Left ventricle myocardium superior (tissue), 1 donor: ENCODE data around the gene USP10. TPM values are rescaled to one million over a fixed set of nuclear protein-coding genes. Genes with fewer than 3 reads are reported as not detected.
"Not testable (repeated sequence)": the region's sequence is repeated elsewhere in the genome, so short reads cannot be mapped to it uniquely, and the experiment has no call there.

Source experiments
- ATAC-seq: fragments of 200-7000 bp; cut with Tn5 transposase; one replicate; pipeline ENCODE4 v1.9.1; 2020; ENCODE audit warnings: mild to moderate bottlenecking, moderate library complexity
- DNase-seq: peaks from one replicate; pipeline ENCODE4 v3.0.0-alpha.2; 2020
- intact Hi-C: fragments of 100-400 bp; cut with micrococcal nuclease; formaldehyde crosslinking; loops from one replicate; pipeline ENCODE4 v1.11.0; 2022
- total RNA-seq: library from RNA; stranded (reverse); fragmentation: NEBNext Ultra II Directional; extraction: Animal tissue kit (Norgen Biotek cat#: 25700); gene quantifications from one replicate; pipeline ENCODE4 v1.2.1, GENCODE V29; 2021
- donor health status: DM: no; HTN: yes; CAD: no; lungs with severe emphysema.

Gene USP10
- total RNA-seq, 1 donor from 2014 or later = 74.5 TPM

GRCh38 chr16:84720177-84720579 lies 20.4 kb downstream of the USP10 start:
- DNase-seq = no peak
- intact Hi-C loops = loop anchor here (10.0 kb wide), 2 partner anchors 95 to 205 kb away; no protein-coding TSS in a partner anchor
- no peak for ATAC-seq

DNA sequence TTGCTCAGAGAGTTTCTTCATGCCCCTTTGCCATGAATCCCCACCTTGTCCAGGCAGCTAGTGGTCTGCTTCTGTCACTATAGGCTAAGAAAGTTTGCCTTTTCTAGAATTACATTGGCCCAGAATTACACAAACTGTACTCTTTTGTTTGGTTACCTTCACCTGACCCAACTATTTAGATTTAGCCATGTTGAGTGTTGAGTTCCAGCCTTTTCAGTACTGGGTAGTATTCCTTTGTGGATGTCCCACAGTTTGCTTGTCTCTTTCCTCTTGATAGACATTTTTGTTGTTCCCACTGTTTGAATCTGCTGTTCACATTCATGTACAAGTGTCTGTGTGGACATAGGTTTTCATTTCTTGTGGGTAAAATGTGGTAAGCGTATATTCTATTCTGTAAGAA lies 22.3 kb downstream of the USP10 start:
- no peak for DNase-seq
- intact Hi-C loops = loop anchor here (10.0 kb wide), 2 partner anchors 97 to 207 kb away; no protein-coding TSS in a partner anchor

GRCh38 chr16:84723906-84724305 lies 24.1 kb downstream of the USP10 start:
- intact Hi-C loops = loop anchor here (10.0 kb wide), 2 partner anchors 99 to 209 kb away; no protein-coding TSS in a partner anchor
- no peak for ATAC-seq
- no peak for DNase-seq

More for the DNA sequence above, 22.3 kb downstream of the USP10 start:
- no peak for ATAC-seq

DNA sequence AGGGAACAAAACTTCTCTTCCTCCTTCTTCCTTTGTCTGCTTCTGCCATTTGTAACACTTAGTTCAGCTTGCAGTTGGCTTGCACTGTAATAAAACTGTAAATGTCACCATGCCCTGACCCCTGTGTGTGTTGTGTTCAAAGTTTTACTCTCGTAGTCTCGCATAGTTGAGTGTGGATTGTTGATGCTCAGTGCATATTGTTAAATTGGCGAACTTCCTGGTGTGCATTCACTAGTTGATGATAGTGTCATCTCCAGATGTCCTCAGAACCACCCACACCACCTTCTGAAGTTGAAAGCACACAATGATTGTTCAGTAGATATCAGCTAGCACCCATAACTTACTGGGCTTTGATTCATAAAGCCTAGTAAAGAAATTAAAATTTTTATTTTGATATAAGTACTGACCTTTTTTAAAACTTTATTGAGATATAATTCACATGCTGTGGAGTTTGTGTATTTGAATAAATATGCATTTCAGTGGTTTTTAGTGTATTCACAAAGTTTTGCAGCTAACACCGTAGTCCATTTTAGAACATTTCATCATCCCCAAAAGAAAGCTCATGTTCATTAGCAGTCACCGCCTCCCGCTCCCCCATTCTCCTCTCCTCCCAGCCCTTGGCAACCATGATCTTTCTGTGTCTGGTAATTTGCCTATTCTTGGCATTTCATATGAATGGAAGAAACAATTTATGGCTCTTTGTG lies 25.0 kb downstream of the USP10 start:
- ATAC-seq = no peak
- intact Hi-C loops = loop anchor here (5.0 to 10.0 kb wide), 3 partner anchors 52 to 210 kb away; no protein-coding TSS in a partner anchor

DNA sequence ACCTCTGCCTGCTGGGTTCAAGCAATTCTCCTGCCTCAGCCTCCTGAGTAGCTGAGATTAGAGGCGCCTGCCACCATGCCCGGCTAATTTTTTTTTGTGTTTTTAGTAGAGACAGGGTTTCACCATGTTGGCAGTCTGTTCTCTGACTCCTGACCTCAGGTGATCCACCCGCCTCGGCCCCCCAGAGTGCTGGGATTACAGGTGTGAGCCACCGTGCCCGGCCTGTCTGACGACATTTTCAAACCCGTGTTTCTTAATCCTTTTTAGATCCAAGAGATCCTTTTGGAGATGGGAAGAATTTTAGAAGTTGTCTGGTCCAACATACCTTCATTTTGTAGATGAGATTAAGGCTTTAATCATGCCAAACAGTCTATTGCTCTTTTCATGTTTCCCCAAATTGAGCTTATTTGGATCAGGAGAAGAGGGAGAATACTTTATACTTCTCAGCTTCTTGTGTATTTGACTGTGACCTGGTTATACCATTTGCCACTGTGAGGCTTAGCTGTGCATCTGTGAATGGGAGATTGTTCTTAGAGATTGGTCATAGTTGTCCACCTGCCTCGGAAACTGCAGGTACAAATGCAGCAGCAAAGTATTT lies 25.8 kb downstream of the USP10 start:
- intact Hi-C loops = loop anchor here (5.0 to 10.0 kb wide), 3 partner anchors 53 to 211 kb away; no protein-coding TSS in a partner anchor
- DNase-seq (no peak), ATAC-seq (peak; percentile 2)

More for the DNA sequence above, 25.0 kb downstream of the USP10 start:
- DNase-seq = no peak

DNA sequence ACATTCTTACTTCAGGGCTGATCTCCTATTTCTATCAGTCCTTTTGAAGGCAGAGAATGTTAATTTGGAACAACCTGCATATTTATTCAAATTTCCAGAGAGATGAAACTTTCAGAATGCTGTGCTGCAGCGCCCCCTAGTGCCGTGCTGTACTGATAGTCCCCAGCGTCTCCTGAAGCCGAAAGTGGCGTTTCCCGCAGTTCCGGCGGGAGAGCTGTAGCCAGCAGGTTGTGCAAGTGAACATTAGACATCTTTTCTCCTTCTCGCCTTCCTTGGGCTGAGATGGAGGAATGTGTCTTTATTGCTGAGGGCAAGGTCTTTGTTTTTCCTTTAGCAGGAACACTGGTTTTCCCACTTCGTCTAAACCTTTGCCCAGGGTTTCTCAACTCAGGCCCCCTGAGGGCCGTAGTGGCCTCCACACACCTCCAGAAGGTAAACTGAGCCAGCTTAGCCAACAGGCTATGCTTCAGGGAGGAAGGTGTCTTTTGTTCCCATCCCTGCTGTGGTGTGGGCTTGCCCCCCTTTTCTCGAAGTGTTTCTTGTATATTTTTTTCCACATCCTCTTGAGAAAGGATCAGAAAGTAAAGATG lies 26.4 kb downstream of the USP10 start:
- ATAC-seq (peak; percentile 82), DNase-seq (peak; percentile 96)
- intact Hi-C loops = loop anchor here (5.0 to 10.0 kb wide), 3 partner anchors 54 to 211 kb away; no protein-coding TSS in a partner anchor

DNA sequence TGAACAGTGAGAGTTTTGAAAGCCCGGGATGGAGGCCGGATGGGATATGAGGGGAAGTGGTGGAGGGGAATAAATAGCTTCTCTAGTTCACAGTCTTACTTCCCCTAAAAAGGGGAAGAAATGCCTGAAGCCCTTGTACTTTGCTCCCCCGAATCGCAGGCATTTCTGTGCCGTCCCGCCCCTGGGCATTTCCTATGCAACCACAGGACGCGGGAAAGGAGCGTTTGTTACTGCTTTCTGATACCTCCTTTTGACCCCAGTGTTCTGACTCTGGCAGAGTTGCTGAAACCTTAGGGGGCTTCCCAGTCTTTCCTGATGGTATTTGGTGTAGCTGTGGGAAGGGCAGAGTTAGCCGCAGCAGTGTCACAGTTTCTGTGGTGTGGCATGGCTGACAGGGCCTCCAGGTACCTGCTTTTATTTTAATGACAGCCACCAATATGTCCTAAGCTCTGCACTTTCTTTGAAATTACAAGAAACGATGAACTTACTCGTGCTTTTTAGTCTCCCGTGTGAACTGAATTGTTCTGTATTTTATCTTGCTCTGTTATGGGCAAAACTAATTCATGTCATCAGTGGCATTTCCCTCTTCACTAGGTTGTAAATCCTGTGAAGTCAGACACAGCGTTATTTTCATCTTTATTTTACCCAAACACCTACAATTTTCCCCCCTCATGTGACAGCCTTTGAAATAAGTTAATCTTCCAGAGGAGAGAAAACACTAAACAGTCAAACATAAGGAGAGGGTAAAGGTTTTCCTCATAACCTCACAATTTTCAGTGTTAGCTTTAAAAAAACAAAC lies 27.1 kb downstream of the USP10 start:
- ATAC-seq (peak; percentile 40), DNase-seq (peak; percentile 44)
- intact Hi-C loops = loop anchor here (5.0 to 10.0 kb wide), 3 partner anchors 55 to 212 kb away; no protein-coding TSS in a partner anchor

- intact Hi-C loops = loop anchor here (5.0 to 10.0 kb wide), 3 partner anchors 57 to 214 kb away; no protein-coding TSS in a partner anchor
- ATAC-seq (no peak), DNase-seq (no peak)
These were observed 29.1 kb downstream of the USP10 start for GRCh38 chr16:84728853-84729424.

- intact Hi-C loops = loop anchor here (5.0 to 10.0 kb wide), 3 partner anchors 58 to 215 kb away; no protein-coding TSS in a partner anchor
- DNase-seq (no peak), ATAC-seq (peak; percentile 15)
These were observed 30.0 kb downstream of the USP10 start for GRCh38 chr16:84729716-84730320.

DNA sequence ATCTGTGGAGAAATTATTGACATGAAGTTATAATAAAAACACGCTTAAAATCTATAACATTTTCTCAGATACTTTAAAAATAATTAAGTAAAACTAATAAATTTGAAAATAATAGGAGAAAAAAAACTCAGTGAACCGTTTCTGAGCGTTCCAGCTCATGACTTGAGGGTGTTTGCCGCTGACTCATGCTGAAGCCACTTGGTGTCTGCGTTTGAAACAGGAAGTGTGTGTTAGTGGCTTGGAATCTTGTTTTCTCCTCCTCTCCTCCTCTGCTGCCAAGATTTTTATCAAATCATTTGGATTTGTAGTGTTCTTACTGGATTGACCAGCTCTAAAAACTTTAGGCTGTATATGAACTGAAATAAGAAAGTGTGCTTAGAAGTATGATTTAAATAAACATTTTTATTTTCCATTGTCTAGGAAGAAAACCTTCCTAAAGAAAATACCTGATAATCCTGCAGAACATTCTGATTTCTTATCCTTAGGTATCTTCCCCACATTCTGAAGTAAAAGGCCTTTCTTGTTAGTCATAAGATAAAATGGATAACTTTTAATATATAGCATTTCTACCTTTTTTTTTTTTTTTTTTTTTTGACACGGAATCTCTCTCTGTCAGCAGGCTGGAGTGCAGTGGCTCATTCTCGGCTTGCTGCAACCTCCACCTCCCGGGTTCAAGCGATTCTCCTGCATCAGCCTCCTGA lies 30.8 kb downstream of the USP10 start:
- DNase-seq (peak; percentile 54), ATAC-seq (peak; percentile 76)
- intact Hi-C loops = no loop called here

DNA sequence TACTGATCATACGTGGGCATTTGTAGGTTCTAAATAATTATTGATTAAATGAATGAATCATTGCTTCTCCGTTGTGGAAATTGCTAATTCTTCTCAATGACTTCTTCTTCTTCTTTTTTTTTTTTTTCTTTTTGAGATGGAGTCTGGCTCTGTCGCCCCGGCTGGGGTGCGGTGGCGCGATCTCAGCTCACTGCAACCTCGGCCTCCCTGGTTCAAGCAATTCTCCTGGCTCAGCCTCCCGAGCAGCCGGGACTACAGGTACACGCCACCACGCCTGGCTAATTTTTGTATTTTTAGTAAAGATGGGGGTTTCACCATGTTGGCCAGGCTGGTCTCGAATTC lies 32.5 kb downstream of the USP10 start:
- intact Hi-C loops, DNase-seq, ATAC-seq: not testable (repeated sequence)

- ATAC-seq = no peak
These were observed 33.0 kb downstream of the USP10 start for GRCh38 chr16:84732674-84733352.

GRCh38 chr16:84735849-84736586 lies 36.2 kb downstream of the USP10 start:
- intact Hi-C loops = no loop called here
- ATAC-seq = peak; percentile 38
- DNase-seq = peak; percentile 74

More at GRCh38 chr16:84732674-84733352, 33.0 kb downstream of the USP10 start:
- no peak for DNase-seq
- intact Hi-C loops = no loop called here

GRCh38 chr16:84737192-84738011 lies 37.6 kb downstream of the USP10 start:
- peak; percentile 24 for ATAC-seq
- peak; percentile 53 for DNase-seq
- intact Hi-C loops = no loop called here

DNA sequence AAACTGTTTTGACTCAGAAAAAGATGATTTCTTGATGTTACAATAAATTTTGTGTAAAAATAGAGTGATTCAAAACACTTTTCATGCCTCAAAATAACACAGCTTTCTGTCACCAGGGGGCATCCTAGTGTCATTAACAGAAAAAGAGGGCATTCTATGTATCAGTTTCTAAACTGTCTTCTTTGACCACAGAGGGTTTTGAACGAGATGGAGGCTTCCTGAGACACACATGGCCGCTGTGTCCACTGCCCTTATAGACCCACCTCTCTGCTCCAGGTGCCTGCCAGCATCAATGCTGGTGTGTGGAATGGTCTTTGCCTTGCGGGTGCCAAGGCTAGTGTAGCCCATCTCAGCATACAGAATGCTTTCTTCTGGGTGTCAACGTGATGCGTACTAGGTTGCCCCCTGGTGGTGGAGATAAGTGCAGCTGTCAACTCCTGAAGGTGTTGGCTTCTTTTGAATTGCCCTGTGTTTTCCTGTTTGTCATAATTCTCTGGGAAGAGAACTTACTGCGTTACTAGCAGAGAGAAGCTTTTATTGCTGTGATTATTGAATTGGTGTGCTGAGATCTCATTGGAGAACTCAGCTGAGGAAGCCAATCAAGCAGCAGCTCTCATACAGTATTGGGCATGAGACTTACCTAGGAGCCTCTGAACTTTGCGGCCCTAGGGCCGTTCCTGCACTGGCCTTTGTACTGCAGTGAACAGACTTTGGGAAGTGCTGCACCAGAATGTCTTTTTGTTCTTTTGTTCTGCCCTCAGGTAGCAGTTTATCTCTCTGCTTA lies 38.6 kb downstream of the USP10 start:
- intact Hi-C loops = no loop called here
- peak; percentile 77 for DNase-seq
- ATAC-seq = peak; percentile 60
